DMS153 treated with DMSO at 0.1 percent for 48 hours (cell line): Measurements from ENCODE around the gene ETFB.

Source experiments
- DNase-seq: peaks from one replicate; lab custom pipeline; 2025; ENCODE audit not compliant: unreplicated experiment; lab: John Stamatoyannopoulos, UW

ETFB gene

GRCh38 chr19:51329411-51329810 is 36.8 kb downstream of the ETFB start:
- DNase-seq, result no peak

- DNase-seq, result no peak
These were observed 38.9 kb downstream of the ETFB start for GRCh38 chr19:51327066-51328001.

- no peak for DNase-seq
These were observed 39.7 kb downstream of the ETFB start for GRCh38 chr19:51326216-51327065.

GRCh38 chr19:51325161-51325976 is 40.8 kb downstream of the ETFB start:
- DNase-seq, result no peak

- no peak for DNase-seq
These were observed 42.1 kb downstream of the ETFB start for GRCh38 chr19:51324167-51324481.

- no peak for DNase-seq
These were observed 42.6 kb downstream of the ETFB start for GRCh38 chr19:51323481-51324166.

- DNase-seq, result no peak
These were observed 44.4 kb downstream of the ETFB start for GRCh38 chr19:51321799-51322198.

- no peak for DNase-seq
These were observed 45.9 kb downstream of the ETFB start for GRCh38 chr19:51320280-51320657.

GRCh38 chr19:51319649-51320279 is 46.4 kb downstream of the ETFB start:
- DNase-seq, result no peak

- no peak for DNase-seq
These were observed 47.2 kb downstream of the ETFB start for GRCh38 chr19:51318687-51319648.

- DNase-seq, result no peak
These were observed 48.2 kb downstream of the ETFB start for GRCh38 chr19:51317968-51318367.

GRCh38 chr19:51317376-51317775 is 48.8 kb downstream of the ETFB start:
- DNase-seq, result no peak

GRCh38 chr19:51316688-51317087 is 49.5 kb downstream of the ETFB start:
- no peak for DNase-seq

GRCh38 chr19:51311351-51312257 is 54.6 kb downstream of the ETFB start, which contains the start of gene IGLON5:
Gene IGLON5 (plus strand): TSS chr19:51311644. CDS start chr19:51311848, 204 bp downstream.
- DNase-seq, result no peak

- no peak for DNase-seq
These were observed 60.7 kb downstream of the ETFB start for GRCh38 chr19:51305479-51305878.

GRCh38 chr19:51301266-51301665 is 64.9 kb downstream of the ETFB start:
- no peak for DNase-seq

GRCh38 chr19:51297406-51297805 is 68.8 kb downstream of the ETFB start:
- DNase-seq, result no peak
